GM23338 (cell line): ENCODE results near the gene REPIN1. TPM values are rescaled to one million over a fixed set of nuclear protein-coding genes. Genes with fewer than 3 reads are reported as not detected.
A peak's percentile ranks its signal among the peaks of the same experiment; 100 is the strongest.

ENCODE experiments used
- ATAC-seq: fragments of 200-7000 bp; cut with Tn5 transposase; 3 replicates; pipeline ENCODE4 v1.9.1; 2020
- DNase-seq: peaks from one replicate; pipeline ENCODE4 v3.0.0-alpha.2; 2015; ENCODE audit warnings: low spot score
- H2AFZ ChIP-seq: fragments of 200-600 bp; sonication (generic); 2 replicates; pipeline ENCODE4 v1.8.0; 2016; ENCODE audit warnings: antibody characterized with exemption, mild to moderate bottlenecking, moderate library complexity
- H3F3A ChIP-seq: fragments of 200-600 bp; sonication (generic); replicated peaks from 2 replicates; pipeline ENCODE4 v1.8.0; 2017; ENCODE audit warnings: antibody characterized with exemption, mixed run types, low read depth
- H3K27ac ChIP-seq: fragments of 200-600 bp; sonication (generic); 2 replicates; pipeline ENCODE4 v1.6.1; 2016; ENCODE audit warnings: low read depth
- H3K27me3 ChIP-seq: fragments of 200-600 bp; sonication (generic); 2 replicates; pipeline ENCODE4 v1.8.0; 2016; ENCODE audit warnings: mild to moderate bottlenecking, mixed run types, moderate library complexity; ENCODE audit not compliant: insufficient read depth
- H3K36me3 ChIP-seq: fragments of 200-600 bp; sonication (generic); 2 replicates; pipeline ENCODE4 v1.8.0; 2016; ENCODE audit warnings: mild to moderate bottlenecking; ENCODE audit not compliant: insufficient read depth
- H3K4me1 ChIP-seq: fragments of 200-600 bp; sonication (generic); 2 replicates; pipeline ENCODE4 v1.8.0; 2016; ENCODE audit warnings: mild to moderate bottlenecking, moderate library complexity; ENCODE audit not compliant: insufficient read depth
- H3K4me2 ChIP-seq: fragments of 200-600 bp; sonication (generic); 2 replicates; pipeline ENCODE4 v1.7.1; 2017; ENCODE audit warnings: mixed run types
- H3K4me3 ChIP-seq: fragments of 200-600 bp; sonication (generic); 2 replicates; pipeline ENCODE4 v1.6.1; 2016; ENCODE audit warnings: mixed run types
- H3K79me2 ChIP-seq: fragments of 200-600 bp; sonication (generic); replicated peaks from 2 replicates; pipeline ENCODE4 v1.8.0; 2017; ENCODE audit warnings: mild to moderate bottlenecking; ENCODE audit not compliant: insufficient read depth
- H3K9me2 ChIP-seq: fragments of 200-600 bp; sonication (generic); 2 replicates; pipeline ENCODE4 v1.8.0; 2017; ENCODE audit not compliant: insufficient read depth
- H4K20me1 ChIP-seq: fragments of 200-600 bp; sonication (generic); replicated peaks from 2 replicates; pipeline ENCODE4 v1.8.0; 2017; ENCODE audit warnings: mild to moderate bottlenecking; ENCODE audit not compliant: insufficient read depth
- H3K27ac Mint-ChIP-seq: 2 replicates; pipeline ENCODE4 v1.8.0; 2020; ENCODE audit warnings: inconsistent platforms, mild to moderate bottlenecking, moderate library complexity, mixed read lengths
- H3K27me3 Mint-ChIP-seq: 3 replicates; pipeline ENCODE4 v1.8.0; 2022; ENCODE audit warnings: low read depth, mild to moderate bottlenecking, moderate library complexity, mixed read lengths, inconsistent platforms; ENCODE audit not compliant: insufficient read depth, poor library complexity
- H3K36me3 Mint-ChIP-seq: 3 replicates; pipeline ENCODE4 v1.8.0; 2021; ENCODE audit warnings: low read depth, mild to moderate bottlenecking, inconsistent platforms, moderate library complexity, mixed read lengths
- H3K4me1 Mint-ChIP-seq: 3 replicates; pipeline ENCODE4 v1.8.0; 2020; ENCODE audit warnings: mild to moderate bottlenecking, inconsistent platforms, mixed read lengths
- H3K4me3 Mint-ChIP-seq: 3 replicates; pipeline ENCODE4 v1.8.0; 2021; ENCODE audit warnings: moderate library complexity, mild to moderate bottlenecking, inconsistent platforms, mixed read lengths
- H3K9me3 Mint-ChIP-seq: 3 replicates; pipeline ENCODE4 v1.8.0; 2020; ENCODE audit warnings: moderate library complexity, mild to moderate bottlenecking, inconsistent platforms, mixed read lengths
- CREB1 ChIP-seq: fragments of 250-450 bp; sonication (Bioruptor Pico); IDR thresholded peaks from 2 replicates; pipeline ENCODE4 v1.5.0; 2020; ENCODE audit warnings: low read depth, mild to moderate bottlenecking, moderate library complexity
- EZH2 ChIP-seq: fragments of 200-600 bp; sonication (generic); IDR thresholded peaks from one replicate; pipeline ENCODE4 v1.8.0; 2017; ENCODE audit warnings: antibody characterized with exemption, mild to moderate bottlenecking, low read depth; ENCODE audit not compliant: unreplicated experiment
- EZH2phosphoT487 ChIP-seq: fragments of 200-600 bp; sonication (generic); IDR thresholded peaks from one replicate; pipeline ENCODE4 v1.8.1; 2018; ENCODE audit warnings: antibody characterized with exemption; ENCODE audit not compliant: unreplicated experiment
- JUNB ChIP-seq: IDR thresholded peaks from one replicate; pipeline ENCODE4 v1.6.1; 2016; ENCODE audit warnings: antibody characterized with exemption; ENCODE audit not compliant: unreplicated experiment
- NANOG ChIP-seq: IDR thresholded peaks from 2 replicates; pipeline ENCODE4 v1.6.1; 2016; ENCODE audit warnings: antibody characterized with exemption, borderline replicate concordance
- REST ChIP-seq: IDR thresholded peaks from one replicate; pipeline ENCODE4 v1.6.1; 2018; ENCODE audit warnings: antibody characterized with exemption; ENCODE audit not compliant: unreplicated experiment
- STAT1 ChIP-seq: IDR thresholded peaks from one replicate; pipeline ENCODE4 v1.6.1; 2016; ENCODE audit warnings: antibody characterized with exemption; ENCODE audit not compliant: unreplicated experiment
- ZNF114 ChIP-seq: fragments of 250-450 bp; sonication (Bioruptor Pico); IDR thresholded peaks from 2 replicates; pipeline ENCODE4 v1.5.0; 2020; ENCODE audit warnings: mild to moderate bottlenecking, moderate library complexity
- ZNF331 ChIP-seq: fragments of 250-450 bp; sonication (Bioruptor Pico); IDR thresholded peaks from 2 replicates; pipeline ENCODE4 v1.5.0; 2020; ENCODE audit warnings: low read depth, mild to moderate bottlenecking, moderate library complexity
- ZNF462 ChIP-seq: fragments of 250-450 bp; sonication (Bioruptor Pico); IDR thresholded peaks from 2 replicates; pipeline ENCODE4 v1.5.0; 2020; ENCODE audit warnings: mild to moderate bottlenecking, moderate library complexity
- polyA plus RNA-seq: library from polyadenylated mRNA; unstranded; fragments of >200 nt; fragmentation: Nextera tagmentation; extraction: Ambion mirVana; gene quantifications from 2 replicates; pipeline ENCODE4 v1.2.1, GENCODE V29; 2016
- total RNA-seq: library from RNA; depleted of rRNA; stranded (reverse); fragments of >200 nt; shearing (Covaris generic); gene quantifications from 2 replicates; pipeline ENCODE4 v1.2.3, GENCODE V29; 2014

REPIN1 gene
- total and polyA plus RNA-seq, 2 experiments from 2014 or later: 29.8 to 156 TPM

GRCh38 chr7:150393325-150393724 lies 24.7 kb downstream of the REPIN1 start:
- Histone ChIP-seq H3K27ac (peak overlapping the region; percentile 32; the same call in 1 of the 2 replicates), H3K4me2 (no peak overlapping the region; the same call in 1 of the 2 replicates), H2AFZ (no peak overlapping the region), H3F3A (peaks cover 17% of the 10 kb centered on the region), H3K4me1 (peaks cover 42% of the 10 kb centered on the region), H3K9me2 (no peaks in the 10 kb centered on the region), H3K27me3 (no peaks in the 10 kb centered on the region), H3K79me2 (peaks cover 30% of the 10 kb centered on the region), H3K4me3 (no peak overlapping the region), H4K20me1 (no peaks in the 10 kb centered on the region), H3K36me3 (peaks cover 13% of the 10 kb centered on the region)
- H3K4me1 Mint-ChIP-seq: peaks cover 45% of the 10 kb centered on the region
- no peak for TF ChIP-seq STAT1
- TF ChIP-seq EZH2phosphoT487: no peak
- TF ChIP-seq CREB1 (CRISPR knock-in tag): no peak
- no peak for TF ChIP-seq ZNF462 (CRISPR knock-in tag)
- TF ChIP-seq REST: no peak
- no peak for TF ChIP-seq ZNF114 (CRISPR knock-in tag)
- TF ChIP-seq EZH2: no peak
- no peak for TF ChIP-seq ZNF331 (CRISPR knock-in tag)
- no peak for TF ChIP-seq NANOG
- no peak for TF ChIP-seq JUNB
- H3K27me3 Mint-ChIP-seq: peaks cover 9% of the 10 kb centered on the region
- ATAC-seq (0 out of 3 replicates have a peak, but pooled peaks have one; percentile 9), DNase-seq (no peak)
- peak overlapping the region; percentile 5; the same call in 1 of the 2 replicates for H3K27ac Mint-ChIP-seq
- peaks cover 54% of the 10 kb centered on the region for H3K36me3 Mint-ChIP-seq
- H3K4me3 Mint-ChIP-seq: no peak overlapping the region
- no peaks in the 10 kb centered on the region; the same call in 2 of the 3 replicates for H3K9me3 Mint-ChIP-seq
